PFSK-1 (cell line): ENCODE measurements around the gene GRM4.

Experiments
- POLR2AphosphoS5 ChIP-seq: IDR thresholded peaks from 2 replicates; pipeline ENCODE4 v1.6.1; 2012; ENCODE audit warnings: low read depth, mild to moderate bottlenecking, control low read depth, low read length, moderate library complexity
- REST ChIP-seq, 2 experiments: IDR thresholded peaks; 2 replicates each; pipeline versions ENCODE4 v1.6.1 to v1.8.0; 2011 to 2012; ENCODE audit warnings: low read depth in 2 of 2, low read length in 2 of 2, control low read depth in 1 of 2, inconsistent platforms in 1 of 2, mild to moderate bottlenecking in 1 of 2, moderate library complexity in 1 of 2; ENCODE audit not compliant: insufficient read depth in 1 of 2
- SIN3A ChIP-seq: IDR thresholded peaks from 2 replicates; pipeline ENCODE4 v1.6.1; 2012; ENCODE audit warnings: mild to moderate bottlenecking, low read length, moderate library complexity, borderline replicate concordance; ENCODE audit not compliant: insufficient read depth
- TAF1 ChIP-seq: IDR thresholded peaks from 2 replicates; pipeline ENCODE4 v1.6.1; 2012; ENCODE audit warnings: low read length, control low read depth, borderline replicate concordance; ENCODE audit not compliant: insufficient read depth

GRCh38 chr6:34159844-34160243 is 14.0 kb upstream of the GRM4 start:
- TF ChIP-seq REST (IDR thresholded peaks at IDR 0.05; ENCODE audit: insufficient read depth in 1 of 2, low read depth in 2 of 2, low read length in 2 of 2) (no peak), POLR2AphosphoS5 (no peak), TAF1 (no peak), SIN3A (no peak)
